HG03457 (cell line): ENCODE results near the gene IRS1.

Experiments
- ATAC-seq: cut with Tn5 transposase; IDR thresholded peaks from one replicate; pipeline ENCODE4 v1.9.1; 2021; ENCODE audit warnings: moderate number of reproducible peaks; ENCODE audit not compliant: unreplicated experiment

IRS1 gene

GRCh38 chr2:226732478-226733188, 67.0 kb downstream of the IRS1 start:
- ATAC-seq: no peak

DNA sequence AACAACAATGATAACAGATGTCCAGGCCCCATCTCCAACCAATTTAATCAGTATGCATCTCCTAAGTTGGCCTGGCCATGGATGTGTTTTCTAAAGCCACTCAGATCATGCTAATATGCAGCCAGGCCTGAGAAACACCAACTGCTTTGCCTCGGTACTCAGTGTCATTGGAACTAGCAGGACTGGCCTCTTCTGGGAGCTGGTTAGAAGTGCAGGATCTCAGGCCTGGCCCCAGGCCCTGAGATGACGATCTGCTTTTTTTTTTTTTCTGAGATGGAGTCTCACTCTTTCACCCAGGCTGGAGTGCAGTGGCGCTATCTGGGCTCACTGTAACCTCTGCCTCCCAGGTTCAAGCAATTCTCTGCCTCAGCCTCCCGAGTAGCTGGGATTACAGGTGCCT, 69.1 kb downstream of the IRS1 start:
- ATAC-seq: no peak

DNA sequence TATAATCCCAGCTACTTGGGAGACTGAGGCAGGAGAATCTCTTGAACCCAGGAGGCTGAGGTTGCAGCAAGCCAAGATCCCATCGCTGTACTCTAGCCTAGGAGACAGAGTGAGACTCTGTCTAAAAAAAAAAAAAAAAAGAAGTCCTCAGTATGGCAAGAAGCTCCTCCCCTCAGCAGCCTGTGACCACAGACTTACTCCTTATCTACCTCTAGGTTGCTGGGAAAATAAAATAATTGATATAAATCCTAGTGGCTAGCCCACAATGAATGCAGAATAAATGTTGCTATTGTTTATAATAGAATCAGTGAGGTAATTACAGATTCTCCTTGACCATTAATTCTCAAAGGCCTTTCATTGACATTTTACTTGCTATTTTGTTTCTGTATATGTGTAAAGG, 70.6 kb downstream of the IRS1 start:
- ATAC-seq: no peak

- no peak for ATAC-seq
These were observed 72.4 kb downstream of the IRS1 start for GRCh38 chr2:226727251-226727650.

DNA sequence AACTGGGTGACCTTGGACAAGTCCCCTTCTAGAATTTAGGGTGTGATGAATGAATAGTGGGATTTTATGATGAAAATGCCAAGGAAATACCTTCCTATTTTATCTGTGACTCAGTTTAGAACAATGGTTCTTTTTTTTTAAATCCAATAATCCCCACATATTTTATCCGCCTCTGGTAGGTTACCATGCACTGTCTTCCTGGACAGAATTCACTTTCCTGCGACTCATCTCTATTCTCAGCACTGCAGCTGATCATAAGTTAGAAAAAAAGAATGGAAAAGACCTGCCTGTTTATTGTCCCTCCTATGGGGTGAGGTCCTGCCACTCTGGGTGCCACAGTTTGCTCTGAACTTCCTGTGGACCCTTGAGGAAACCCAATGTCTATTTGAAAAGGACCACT, 73.1 kb downstream of the IRS1 start:
- no peak for ATAC-seq

GRCh38 chr2:226725126-226725860, 74.3 kb downstream of the IRS1 start:
- ATAC-seq: no peak

DNA sequence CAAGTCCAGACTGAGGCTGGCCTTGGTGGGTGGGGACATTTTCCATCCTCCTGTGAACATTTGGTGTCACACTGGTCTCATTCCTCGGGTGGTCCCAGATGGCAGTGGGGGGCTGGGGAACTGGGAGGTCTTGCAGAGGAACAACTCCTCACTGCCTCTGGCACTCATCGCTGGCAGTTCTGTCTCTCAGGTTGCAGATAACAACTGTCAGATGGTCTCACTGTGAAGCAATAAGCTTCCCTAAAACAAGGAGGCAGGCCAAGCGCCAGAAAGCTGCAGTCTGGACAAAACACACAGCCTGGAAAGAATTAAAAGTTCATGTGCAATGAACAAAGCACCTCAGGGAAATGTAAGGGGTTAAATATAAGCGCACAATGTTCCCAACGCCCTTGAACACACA, 78.1 kb downstream of the IRS1 start:
- no peak for ATAC-seq

GRCh38 chr2:226720948-226721347, 78.7 kb downstream of the IRS1 start:
- no peak for ATAC-seq

DNA sequence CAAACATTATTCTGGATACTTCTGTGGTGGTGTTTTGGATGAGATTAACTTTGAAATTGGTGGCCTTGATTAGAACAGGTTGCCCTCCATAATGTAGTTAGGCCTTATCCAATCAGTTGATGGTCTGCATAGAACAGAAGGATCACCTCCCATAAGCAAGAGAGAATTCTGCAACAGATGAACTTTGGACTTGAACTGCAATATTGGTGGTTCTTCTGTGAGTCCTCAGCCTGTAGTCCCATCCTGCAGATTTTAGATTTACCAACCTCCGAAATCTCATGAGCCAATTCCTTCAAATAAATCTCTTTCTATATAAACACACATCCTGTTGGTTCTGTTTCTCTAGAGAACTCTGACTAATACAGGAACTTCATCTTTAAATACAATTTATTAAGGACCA, 81.9 kb downstream of the IRS1 start:
- no peak for ATAC-seq

- ATAC-seq: no peak
These were observed 83.5 kb downstream of the IRS1 start for GRCh38 chr2:226716126-226716525.

DNA sequence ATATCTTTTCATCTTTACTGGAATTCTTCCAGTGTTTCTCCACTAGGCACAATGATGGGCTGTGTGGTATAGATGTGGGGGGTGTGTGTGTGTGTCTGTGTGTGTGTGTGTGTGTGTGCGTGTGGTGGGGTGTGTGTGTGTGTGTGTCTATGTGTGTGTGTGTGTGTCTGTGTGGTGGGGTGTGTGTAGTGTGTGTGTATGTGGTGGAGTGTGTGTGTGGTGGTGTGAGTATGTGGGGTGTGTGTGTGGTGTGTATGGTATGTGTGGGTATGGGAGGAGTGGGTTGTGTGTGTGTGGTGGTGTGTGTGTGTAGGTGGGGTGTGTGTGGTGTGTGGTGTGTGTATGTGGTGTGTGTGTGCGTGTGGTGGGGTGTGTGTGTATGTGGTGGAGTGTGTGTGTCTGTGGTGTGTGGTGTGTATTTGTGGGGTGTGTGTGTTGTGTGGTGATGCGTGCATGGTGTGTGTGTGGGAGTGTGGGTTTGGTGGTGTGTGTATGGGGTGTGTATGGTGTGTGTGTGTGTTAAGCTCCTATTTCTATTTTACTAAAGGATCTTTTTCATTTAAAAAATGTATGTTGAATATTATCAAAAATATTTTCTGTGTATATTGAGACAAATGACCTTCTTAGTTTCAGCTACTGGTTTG, 84.2 kb downstream of the IRS1 start:
- ATAC-seq: no peak

GRCh38 chr2:226712941-226713340, 86.7 kb downstream of the IRS1 start:
- ATAC-seq: no peak

- no peak for ATAC-seq
These were observed 87.9 kb downstream of the IRS1 start for GRCh38 chr2:226711606-226712296.

- ATAC-seq: no peak
These were observed 92.1 kb downstream of the IRS1 start for GRCh38 chr2:226707499-226707898.

DNA sequence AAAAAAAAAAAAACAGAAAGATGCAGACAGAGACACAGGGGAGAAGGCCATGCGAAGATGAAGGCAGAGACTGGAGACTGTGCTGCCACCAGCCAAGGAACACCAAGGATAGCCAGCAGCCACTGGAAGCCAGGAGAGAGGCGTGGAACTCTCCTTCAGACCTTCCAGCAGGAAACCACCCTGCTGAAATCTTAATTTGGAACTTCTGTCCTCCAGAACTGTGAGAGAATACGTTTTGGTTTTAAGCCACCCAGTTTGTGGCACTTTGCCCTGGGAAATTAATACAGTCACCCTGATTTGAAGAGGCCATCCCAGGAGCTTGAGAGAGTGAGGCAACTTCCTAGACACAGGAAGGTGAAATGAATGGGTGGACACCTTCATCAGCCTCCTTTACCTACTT, 93.7 kb downstream of the IRS1 start:
- no peak for ATAC-seq

- ATAC-seq: no peak
These were observed 94.3 kb downstream of the IRS1 start for GRCh38 chr2:226705133-226705886.

GRCh38 chr2:226703514-226703913, 96.1 kb downstream of the IRS1 start:
- ATAC-seq: no peak

- no peak for ATAC-seq
These were observed 97.2 kb downstream of the IRS1 start for GRCh38 chr2:226702376-226702775.

- ATAC-seq: peak; percentile 54
These were observed 98.6 kb downstream of the IRS1 start for GRCh38 chr2:226701052-226701451.

GRCh38 chr2:226699321-226699720, 100.3 kb downstream of the IRS1 start:
- ATAC-seq: no peak

GRCh38 chr2:226698671-226699070, 100.9 kb downstream of the IRS1 start:
- no peak for ATAC-seq
